Sigmoid colon (tissue), 4 donors: Measurements from ENCODE around the gene RELN.

ENCODE experiments used
- EP300 ChIP-seq, 4 donors: sonication (generic); formaldehyde crosslinking; IDR thresholded peaks; one replicate each; pipeline ENCODE4 v1.6.1; 2017; ENCODE audit warnings: antibody characterized with exemption in 4 of 4
- POLR2A ChIP-seq, 2 donors: fragments of 450-650 bp; IDR thresholded peaks; one replicate each; pipeline ENCODE4 v1.6.1; 2016; ENCODE audit warnings: antibody characterized with exemption in 2 of 2, mild to moderate bottlenecking in 2 of 2, moderate library complexity in 2 of 2
- POLR2AphosphoS5 ChIP-seq, 4 donors: sonication (generic); formaldehyde crosslinking; IDR thresholded peaks; one replicate each; pipeline ENCODE4 v1.6.1; 2017; ENCODE audit warnings: antibody characterized with exemption in 4 of 4
- TF ChIP-seq, protein P1 (sequence below), 4 experiments: fragments of 450-650 bp in 3 of 4; fragments of 200-600 bp in 1 of 4; IDR thresholded peaks; one replicate each; pipeline ENCODE4 v1.5.1; 2016 to 2019; ENCODE audit warnings: antibody characterized with exemption in 4 of 4, mild to moderate bottlenecking in 3 of 4, moderate library complexity in 2 of 4

DNA sequence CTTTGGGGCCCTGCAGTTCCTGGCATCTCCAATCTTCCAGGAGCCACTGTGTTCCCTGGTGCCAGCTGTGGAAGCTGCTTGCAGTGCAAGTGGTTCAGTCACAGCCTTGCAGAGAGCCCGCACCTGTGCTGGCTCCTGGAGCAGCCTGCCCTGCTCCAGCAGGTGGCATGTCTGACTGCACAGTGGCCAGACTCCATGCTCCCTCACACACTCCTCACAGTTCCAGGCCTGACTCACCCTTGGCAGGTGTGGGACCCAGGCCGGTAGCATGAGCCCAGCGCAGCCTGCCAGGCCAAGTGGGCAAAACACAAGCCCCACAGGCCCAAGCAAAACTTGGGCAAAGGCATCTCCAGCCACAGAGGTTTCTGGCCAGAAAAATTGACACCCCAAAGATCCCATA, 33.6 kb upstream of the RELN start:
- no peak for TF ChIP-seq POLR2A (IDR thresholded peaks at IDR 0.05)
- TF ChIP-seq POLR2AphosphoS5 (IDR thresholded peaks at IDR 0.05): no peak
- TF ChIP-seq, protein P1, sequence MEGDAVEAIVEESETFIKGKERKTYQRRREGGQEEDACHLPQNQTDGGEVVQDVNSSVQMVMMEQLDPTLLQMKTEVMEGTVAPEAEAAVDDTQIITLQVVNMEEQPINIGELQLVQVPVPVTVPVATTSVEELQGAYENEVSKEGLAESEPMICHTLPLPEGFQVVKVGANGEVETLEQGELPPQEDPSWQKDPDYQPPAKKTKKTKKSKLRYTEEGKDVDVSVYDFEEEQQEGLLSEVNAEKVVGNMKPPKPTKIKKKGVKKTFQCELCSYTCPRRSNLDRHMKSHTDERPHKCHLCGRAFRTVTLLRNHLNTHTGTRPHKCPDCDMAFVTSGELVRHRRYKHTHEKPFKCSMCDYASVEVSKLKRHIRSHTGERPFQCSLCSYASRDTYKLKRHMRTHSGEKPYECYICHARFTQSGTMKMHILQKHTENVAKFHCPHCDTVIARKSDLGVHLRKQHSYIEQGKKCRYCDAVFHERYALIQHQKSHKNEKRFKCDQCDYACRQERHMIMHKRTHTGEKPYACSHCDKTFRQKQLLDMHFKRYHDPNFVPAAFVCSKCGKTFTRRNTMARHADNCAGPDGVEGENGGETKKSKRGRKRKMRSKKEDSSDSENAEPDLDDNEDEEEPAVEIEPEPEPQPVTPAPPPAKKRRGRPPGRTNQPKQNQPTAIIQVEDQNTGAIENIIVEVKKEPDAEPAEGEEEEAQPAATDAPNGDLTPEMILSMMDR (IDR thresholded peaks at IDR 0.05): no peak
- no peak for TF ChIP-seq EP300 (IDR thresholded peaks at IDR 0.05)
